ENCODE results near the gene JAM3. TPM values are rescaled to one million over a fixed set of nuclear protein-coding genes. Genes with fewer than 3 reads are reported as not detected.

The JAM3 gene
- total RNA-seq, 4 donors from 2014 or later: 84.2 to 122 (median 96.5) TPM

DNA sequence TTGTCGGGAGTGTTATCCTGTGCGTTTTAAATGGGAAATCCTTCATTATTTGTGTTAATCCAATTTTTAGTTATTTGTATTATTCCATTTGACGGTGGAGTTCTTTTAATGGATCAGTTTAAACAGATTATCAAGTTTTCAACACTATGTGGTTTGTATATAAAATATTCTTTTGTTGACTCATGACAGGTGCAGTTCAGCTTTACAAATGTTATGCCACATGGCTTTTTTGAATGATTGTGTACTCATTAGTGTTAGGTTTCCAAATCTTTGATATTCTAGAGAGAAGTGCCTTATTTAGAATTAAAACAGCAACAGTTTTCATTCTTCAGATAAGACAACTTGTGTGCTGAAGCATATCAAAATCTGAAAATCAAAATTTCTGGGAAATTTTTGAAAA, 2.4 kb downstream of the JAM3 start:
- Histone ChIP-seq H3K27me3 (no peaks in the 10 kb centered on the region), H3K9me3 (no peaks in the 10 kb centered on the region), H3K4me1 (peaks cover 14 to 59% (median 47%) of the 10 kb centered on the region in 4 donors), H3K36me3 (no peaks in the 10 kb centered on the region), H3K4me3 (no peak overlapping the region), H3K27ac (replicated peaks in 1 of 4) (peak overlapping the region in 3 of 4 donors; percentile 55 to 96 (median 91))
- 81% methylated on average over 3 of the region's 3 CpGs for WGBS
- intact Hi-C loops (cut with DNase I): loop anchor here (2.0 to 5.0 kb wide), 2 partner anchors 46 to 67 kb away; no protein-coding TSS in a partner anchor
- peak; percentile 12 for DNase-seq (ENCODE audit: extremely low spot score)
- TF ChIP-seq POLR2A (IDR thresholded peaks at IDR 0.05; ENCODE audit: low read depth) (no peak), EP300 (IDR thresholded peaks at IDR 0.05) (no peak), POLR2AphosphoS5 (IDR thresholded peaks at IDR 0.05) (no peak)
- TF ChIP-seq, protein P1, sequence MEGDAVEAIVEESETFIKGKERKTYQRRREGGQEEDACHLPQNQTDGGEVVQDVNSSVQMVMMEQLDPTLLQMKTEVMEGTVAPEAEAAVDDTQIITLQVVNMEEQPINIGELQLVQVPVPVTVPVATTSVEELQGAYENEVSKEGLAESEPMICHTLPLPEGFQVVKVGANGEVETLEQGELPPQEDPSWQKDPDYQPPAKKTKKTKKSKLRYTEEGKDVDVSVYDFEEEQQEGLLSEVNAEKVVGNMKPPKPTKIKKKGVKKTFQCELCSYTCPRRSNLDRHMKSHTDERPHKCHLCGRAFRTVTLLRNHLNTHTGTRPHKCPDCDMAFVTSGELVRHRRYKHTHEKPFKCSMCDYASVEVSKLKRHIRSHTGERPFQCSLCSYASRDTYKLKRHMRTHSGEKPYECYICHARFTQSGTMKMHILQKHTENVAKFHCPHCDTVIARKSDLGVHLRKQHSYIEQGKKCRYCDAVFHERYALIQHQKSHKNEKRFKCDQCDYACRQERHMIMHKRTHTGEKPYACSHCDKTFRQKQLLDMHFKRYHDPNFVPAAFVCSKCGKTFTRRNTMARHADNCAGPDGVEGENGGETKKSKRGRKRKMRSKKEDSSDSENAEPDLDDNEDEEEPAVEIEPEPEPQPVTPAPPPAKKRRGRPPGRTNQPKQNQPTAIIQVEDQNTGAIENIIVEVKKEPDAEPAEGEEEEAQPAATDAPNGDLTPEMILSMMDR (IDR thresholded peaks at IDR 0.05): no peak

DNA sequence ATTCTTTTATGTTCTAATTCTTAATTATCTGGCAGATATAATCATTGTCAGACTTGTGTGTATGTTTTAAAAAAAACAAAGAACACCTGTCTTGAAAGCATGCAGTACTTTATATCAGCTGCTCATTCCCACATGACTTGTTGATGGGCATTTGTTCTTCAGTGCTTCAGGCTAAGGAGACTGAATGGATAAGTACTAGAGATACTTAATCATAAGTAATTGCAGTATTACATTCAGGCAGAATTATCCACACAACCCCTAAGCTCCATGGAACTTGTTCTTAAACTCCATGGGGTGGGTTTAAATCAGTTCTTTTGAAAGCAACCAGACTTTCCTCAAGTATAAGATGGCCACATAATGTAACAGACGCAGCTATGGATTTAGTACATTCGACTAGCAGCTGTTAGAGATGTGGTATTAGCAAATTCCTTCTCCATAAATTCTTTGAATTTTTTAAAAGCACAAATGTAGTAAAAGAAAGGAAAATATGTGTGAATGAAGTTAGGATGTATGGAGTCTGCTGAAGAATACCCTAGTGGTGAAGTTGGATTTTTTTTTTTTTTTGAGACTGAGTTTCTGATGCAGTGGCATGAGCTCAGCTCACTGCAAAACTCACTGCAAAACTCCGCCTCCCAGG, 3.0 kb downstream of the JAM3 start:
- Histone ChIP-seq H3K27me3 (no peaks in the 10 kb centered on the region), H3K4me3 (no peak overlapping the region), H3K36me3 (no peaks in the 10 kb centered on the region), H3K27ac (replicated peaks in 1 of 4) (peak overlapping the region; percentile 51 to 58 (median 55)), H3K9me3 (no peaks in the 10 kb centered on the region), H3K4me1 (peaks cover 14 to 59% (median 47%) of the 10 kb centered on the region in 4 donors)
- TF ChIP-seq POLR2AphosphoS5 (IDR thresholded peaks at IDR 0.05): no peak
- TF ChIP-seq, protein P1 (IDR thresholded peaks at IDR 0.05): peak in 1 of 3 experiments; percentile 26
- WGBS: 95% methylated on average over 3 of the region's 3 CpGs
- intact Hi-C loops (cut with DNase I): loop anchor here (2.0 to 5.0 kb wide), 2 partner anchors 45 to 67 kb away; no protein-coding TSS in a partner anchor
- no peak for DNase-seq (ENCODE audit: extremely low spot score)

DNA sequence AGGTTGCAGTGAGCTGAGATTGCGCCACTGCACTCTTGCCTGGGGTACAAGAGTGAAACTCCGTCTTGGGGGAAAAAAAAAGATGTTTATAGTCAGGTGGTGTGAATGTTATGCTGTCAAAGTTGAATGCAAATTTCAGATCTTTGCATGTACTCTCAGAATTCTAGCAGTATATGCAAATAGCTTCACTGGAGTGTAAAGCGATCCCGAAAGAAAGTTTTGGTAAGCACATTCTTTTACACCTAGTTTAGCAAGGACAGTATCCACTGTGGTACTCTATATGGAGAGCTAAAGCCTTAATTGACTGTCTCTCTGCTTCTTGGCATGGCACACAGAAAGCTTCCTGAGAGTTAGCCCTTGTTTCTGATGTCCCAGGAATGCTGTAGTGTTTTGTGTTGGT, 4.0 kb downstream of the JAM3 start:
- Histone ChIP-seq H3K9me3 (no peaks in the 10 kb centered on the region), H3K36me3 (no peaks in the 10 kb centered on the region), H3K4me3 (no peak overlapping the region), H3K4me1 (peaks cover 14 to 59% (median 47%) of the 10 kb centered on the region in 4 donors), H3K27ac (replicated peaks in 1 of 4) (peak overlapping the region; percentile 51 to 58 (median 55)), H3K27me3 (no peaks in the 10 kb centered on the region)
- peak; percentile 47 for DNase-seq (ENCODE audit: extremely low spot score)
- no peak for TF ChIP-seq POLR2A (IDR thresholded peaks at IDR 0.05; ENCODE audit: low read depth)
- no peak for TF ChIP-seq POLR2AphosphoS5 (IDR thresholded peaks at IDR 0.05)
- TF ChIP-seq, protein P1 (IDR thresholded peaks at IDR 0.05): no peak
- TF ChIP-seq EP300 (IDR thresholded peaks at IDR 0.05): no peak
- WGBS: 67% methylated on average over 4 of the region's 4 CpGs
- intact Hi-C loops (cut with DNase I): loop anchor here (5.0 kb wide), 1 partner anchor 44 kb away; no protein-coding TSS in a partner anchor

DNA sequence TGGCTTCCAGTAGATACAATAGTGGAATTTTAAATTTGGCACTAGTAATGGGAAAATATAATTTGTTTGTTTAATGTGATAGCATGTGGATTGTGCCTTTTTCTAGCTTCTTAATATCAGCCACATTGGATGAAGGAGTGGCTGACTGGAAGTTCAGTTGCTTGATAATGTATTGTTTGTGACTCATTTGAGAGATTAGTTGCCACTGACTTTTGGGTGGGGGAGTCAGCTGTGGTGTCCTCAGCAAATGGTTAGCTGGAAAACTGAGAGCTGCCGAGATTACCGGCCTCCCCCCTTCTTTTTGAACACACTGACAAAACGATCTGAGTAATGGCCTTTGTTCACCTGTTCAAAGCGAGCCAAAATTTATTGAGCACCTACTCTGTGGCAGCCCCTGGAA, 5.5 kb downstream of the JAM3 start:
- peak; percentile 39 for DNase-seq (ENCODE audit: extremely low spot score)
- Histone ChIP-seq H3K36me3 (no peaks in the 10 kb centered on the region), H3K27ac (replicated peaks in 1 of 4) (peak overlapping the region in 3 of 4 donors; percentile 2 to 32 (median 20)), H3K27me3 (no peaks in the 10 kb centered on the region), H3K9me3 (no peaks in the 10 kb centered on the region), H3K4me3 (no peak overlapping the region), H3K4me1 (peaks cover 9 to 53% (median 47%) of the 10 kb centered on the region in 4 donors)
- TF ChIP-seq, protein P1 (IDR thresholded peaks at IDR 0.05): no peak
- no peak for TF ChIP-seq POLR2A (IDR thresholded peaks at IDR 0.05; ENCODE audit: low read depth)
- no peak for TF ChIP-seq POLR2AphosphoS5 (IDR thresholded peaks at IDR 0.05)
- no peak for TF ChIP-seq EP300 (IDR thresholded peaks at IDR 0.05)
- WGBS: 71% methylated on average over 4 of the region's 4 CpGs
- intact Hi-C loops (cut with DNase I): loop anchor here (5.0 kb wide), 1 partner anchor 43 kb away; no protein-coding TSS in a partner anchor

Measured in esophagus muscularis mucosa (tissue), 4 donors.